T-helper 1 cell treated with Interleukin-12 subunit alpha and Interleukin-12 subunit beta and Interleukin-4 antibody, amounts not matched to agents 30 ng/mL and 1 ng/mL, for 36 hours (primary cell): ENCODE data around the gene RASAL1. TPM values are rescaled to one million over a fixed set of nuclear protein-coding genes. Genes with fewer than 3 reads are reported as not detected.

Experiments
- intact Hi-C: fragments of 100-400 bp; cut with micrococcal nuclease; formaldehyde crosslinking; loops from one replicate; pipeline ENCODE4 v1.15.1; 2024
- total RNA-seq: library from RNA; stranded (reverse); gene quantifications from 2 replicates; pipeline ENCODE4 v1.2.3, GENCODE V29; 2022

RASAL1 gene
- total RNA-seq, 1 donor from 2014 or later = not detected

GRCh38 chr12:113060336-113060960 lies 75.1 kb downstream of the RASAL1 start:
- intact Hi-C loops = no loop called here

DNA sequence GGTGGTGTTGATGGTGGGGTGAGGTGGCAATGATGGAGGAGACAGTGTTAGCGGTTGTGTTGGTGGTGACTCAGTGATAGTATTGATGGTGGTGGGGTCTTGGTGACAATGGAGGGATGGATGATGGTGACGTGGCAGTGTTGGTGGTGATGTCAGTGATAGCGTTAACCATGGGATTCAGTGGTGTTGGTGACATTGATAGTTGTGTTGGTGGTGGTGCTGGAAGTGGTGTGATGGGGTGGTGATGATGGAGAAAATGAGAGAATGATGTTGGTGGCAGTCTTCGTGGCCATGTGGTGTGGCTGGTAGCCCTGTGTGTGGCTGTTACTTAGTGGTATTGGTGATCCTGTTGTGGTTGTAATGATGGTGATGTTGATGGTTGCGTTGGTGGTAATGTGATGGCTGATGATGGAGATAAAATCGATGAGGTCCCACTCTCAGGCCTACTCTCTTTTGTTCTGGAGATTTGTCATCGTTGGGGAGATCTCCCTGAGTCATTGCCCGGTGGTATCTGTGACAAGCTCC lies 76.4 kb downstream of the RASAL1 start:
- intact Hi-C loops = no loop called here

- intact Hi-C loops = no loop called here
Observed at GRCh38 chr12:113058553-113058952, 77.0 kb downstream of the RASAL1 start.

DNA sequence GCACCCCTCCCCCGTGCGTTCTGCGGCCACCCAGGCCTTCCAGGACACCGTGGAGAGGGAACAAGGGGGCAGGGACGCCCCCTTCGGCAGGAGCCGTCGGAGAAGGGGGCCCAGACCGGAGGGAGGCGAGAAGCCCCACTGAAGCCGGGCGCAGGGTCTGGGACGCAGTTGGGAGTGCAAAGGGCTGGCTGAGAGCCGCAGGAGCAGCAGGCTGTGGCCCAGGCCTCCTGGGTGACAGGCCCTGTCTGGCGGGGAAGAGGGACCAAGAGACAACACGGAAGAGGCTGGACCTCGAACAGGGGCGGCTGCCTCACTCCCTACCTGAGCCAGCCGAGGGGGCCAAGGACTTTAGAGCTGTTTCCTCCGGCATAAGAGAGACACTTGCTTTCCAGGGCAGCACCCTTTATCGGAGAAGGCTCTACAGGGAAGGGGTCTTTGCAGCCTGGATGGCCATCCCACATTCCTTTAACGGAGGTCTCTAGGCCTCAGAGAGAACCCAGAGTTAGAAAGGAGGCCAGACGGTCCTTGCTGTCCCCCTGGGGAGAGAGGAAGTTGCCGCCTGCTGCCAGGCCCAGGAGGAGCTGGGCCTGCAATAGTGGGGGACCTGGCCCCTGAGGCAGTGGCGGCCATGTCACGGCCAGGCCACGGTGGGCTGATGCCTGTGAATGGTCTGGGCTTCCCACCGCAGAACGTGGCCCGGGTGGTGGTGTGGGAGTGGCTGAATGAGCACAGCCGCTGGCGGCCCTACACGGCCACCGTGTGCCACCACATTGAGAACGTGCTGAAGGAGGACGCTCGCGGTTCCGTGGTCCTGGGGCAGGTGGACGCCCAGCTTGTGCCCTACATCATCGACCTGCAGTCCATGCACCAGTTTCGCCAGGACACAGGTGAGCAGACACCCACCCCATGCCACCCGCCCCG lies 77.7 kb downstream of the RASAL1 start:
- intact Hi-C loops = no loop called here

DNA sequence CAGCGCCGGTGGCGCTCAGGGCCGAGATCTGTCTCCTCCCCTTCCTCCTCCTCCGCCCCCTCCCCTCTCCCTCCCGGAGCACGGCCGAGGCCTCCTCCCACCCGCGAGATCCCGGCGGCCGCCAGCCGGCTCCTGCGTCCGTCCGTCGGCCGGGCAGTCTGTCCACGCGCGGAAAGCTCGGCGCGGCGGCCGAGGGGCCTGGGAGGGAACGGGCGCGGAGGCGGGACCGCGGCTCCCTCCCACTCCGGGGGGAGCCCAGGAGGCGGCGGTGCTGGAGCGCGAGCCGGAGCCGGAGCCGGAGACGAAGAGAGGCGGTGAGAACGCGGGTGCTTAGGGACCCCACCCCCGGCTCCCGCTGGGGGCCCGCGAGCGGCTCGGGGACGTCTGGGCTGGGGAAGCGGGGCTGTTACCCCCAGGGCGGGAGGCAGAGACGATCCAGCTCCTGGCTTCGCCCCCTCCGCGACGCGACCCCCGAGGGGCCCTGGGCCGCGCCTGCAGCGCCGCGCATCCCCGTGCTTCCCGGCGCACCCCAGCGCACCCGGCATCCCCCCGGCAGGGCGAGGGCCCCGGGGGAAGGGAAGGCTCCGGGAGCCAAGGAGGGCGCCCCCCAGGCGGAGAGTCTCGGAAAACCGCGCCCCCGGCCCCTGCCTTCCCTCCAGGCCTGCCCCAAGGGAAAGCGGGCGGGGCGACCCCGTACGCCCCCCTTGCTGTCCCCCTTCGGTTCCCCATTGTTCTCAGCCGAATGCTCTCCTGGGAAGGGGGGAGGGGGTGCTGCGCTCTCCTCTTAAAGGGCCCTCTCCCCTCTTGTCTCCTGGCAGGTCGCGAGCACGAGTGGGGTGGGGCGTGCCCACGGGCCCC lies 78.7 kb downstream of the RASAL1 start, which contains the start of gene DTX1:
Gene DTX1, plus strand, starts transcription at position 100 of the 858 bp plus-strand sequence. CDS start 1,463 bp downstream, outside the sequence.
- intact Hi-C loops = no loop called here

DNA sequence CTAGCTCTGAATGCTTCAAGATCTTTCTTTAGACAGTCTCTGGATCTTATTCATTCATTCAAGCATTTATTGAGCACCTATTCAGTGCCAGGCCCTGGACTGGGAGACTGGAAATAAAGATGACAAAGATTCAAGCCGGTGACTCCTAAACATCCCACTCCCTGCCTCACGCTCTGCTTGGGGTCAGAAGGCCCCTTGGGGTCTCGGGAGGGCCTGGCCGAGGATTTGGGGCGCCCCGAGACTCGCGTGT lies 79.3 kb downstream of the RASAL1 start:
- intact Hi-C loops = no loop called here

DNA sequence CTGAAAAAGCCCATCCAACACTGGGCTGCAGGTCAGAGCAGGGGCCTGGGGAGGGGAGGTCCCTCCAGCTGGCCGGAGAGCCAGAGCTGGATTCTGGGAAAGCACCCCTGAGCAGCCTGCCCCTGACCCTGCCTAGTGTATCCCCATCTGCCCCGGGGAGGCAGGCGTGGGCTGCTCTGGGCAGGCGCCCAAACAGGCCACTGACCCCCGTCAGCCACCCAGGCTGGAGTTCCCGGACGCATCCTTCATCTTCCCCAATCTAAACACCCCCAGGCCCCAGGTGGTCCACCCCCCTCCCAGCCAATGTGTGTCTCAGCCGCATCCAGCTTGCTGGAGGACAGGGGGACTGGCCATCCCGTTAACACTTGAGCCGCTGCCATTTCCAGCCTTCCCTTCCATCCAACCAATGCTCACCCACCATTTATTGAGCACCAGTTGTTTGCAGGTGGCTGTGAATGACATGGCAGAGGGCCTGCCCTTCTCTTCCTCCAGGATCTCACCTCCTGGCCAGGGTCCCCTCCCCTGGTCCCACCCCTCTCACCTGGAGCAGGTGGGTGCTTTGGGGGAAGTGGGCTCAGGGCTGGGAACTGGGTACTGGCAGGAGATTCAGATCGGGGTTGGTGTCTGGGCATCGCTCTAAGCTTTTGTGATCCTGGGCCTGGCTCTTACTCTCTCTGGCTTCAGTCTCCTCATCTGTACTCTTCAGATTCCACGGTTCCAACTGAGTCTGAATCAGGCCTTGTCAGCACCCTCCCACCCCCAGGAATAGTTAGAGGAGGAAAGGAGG lies 79.8 kb downstream of the RASAL1 start:
- intact Hi-C loops = no loop called here

DNA sequence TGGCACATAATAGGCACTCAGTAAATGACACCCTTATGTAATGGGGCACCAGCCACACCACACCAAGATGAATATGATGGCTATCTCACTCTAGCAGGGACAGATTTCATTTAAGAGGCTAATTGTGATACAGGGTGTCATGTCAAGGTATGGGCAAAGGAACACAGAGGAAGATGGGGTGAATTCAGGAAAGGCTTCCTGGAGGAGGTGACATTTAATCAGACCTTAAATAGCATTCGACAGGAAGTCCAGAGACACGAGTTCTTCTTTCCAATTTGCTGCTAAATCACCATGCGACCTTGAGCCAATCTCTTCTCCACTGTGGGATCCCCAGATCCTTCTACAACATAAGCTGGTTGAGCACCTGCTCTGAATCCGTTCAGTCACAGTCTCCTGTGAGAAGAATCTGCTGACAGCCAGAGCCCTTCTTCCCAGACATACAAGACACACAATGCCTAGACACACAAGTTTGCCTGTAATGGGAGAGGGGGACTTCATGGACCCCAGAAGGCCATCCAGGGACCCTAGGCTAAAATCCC lies 80.5 kb downstream of the RASAL1 start:
- intact Hi-C loops = no loop called here

DNA sequence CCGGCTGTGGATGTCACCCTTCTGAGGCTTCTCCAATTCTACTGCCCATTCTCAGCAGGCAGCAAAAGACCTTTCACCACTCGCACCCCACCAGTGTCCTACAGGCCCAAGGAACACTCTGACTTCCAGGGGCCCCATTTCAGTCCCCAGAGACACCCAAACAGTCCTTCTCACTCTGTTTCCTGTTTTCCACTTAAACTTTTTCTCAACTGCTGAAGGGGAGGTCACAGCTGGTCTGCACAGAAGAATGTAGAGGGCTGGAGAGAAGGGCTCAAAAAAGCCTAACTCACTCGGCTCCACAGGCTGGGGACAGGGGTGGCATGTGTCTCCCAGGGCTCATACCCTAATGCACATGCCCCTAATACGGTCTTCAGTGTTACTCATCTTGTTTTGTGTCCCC lies 83.2 kb downstream of the RASAL1 start:
- intact Hi-C loops = no loop called here

DNA sequence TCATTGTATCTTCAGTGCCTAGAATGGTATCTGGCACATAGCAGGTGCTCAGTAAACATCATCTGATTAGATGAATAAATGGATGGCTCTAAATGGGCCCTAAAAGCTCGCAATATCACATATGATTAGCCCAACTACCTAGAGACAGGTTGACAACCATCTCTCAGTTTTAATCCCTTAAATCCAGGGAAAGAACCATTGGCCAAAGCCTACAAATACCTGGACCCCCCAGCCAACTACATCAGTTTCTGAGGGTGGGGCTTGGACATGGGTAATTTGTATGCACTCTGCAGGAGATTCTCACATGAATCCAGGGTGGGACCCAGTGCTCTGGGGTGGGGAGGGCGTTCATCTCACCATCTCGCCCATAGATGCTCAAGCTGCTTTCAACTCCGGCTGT lies 83.8 kb downstream of the RASAL1 start:
- intact Hi-C loops = no loop called here

- intact Hi-C loops = no loop called here
Observed at GRCh38 chr12:113050795-113051194, 84.8 kb downstream of the RASAL1 start.

- intact Hi-C loops = loop anchor here (2.0 kb wide), 2 partner anchors 57 to 375 kb away; no protein-coding TSS in a partner anchor
Observed at GRCh38 chr12:113049976-113050742, 85.4 kb downstream of the RASAL1 start.

Other genes with a start within 250 kb of the RASAL1 start
- gene OAS1, start 228.8 kb downstream of the RASAL1 start, total RNA-seq = 151 and 155 TPM in 2 replicates
- 286 and 292 TPM in 2 replicates for gene OAS3, start 197.3 kb downstream of the RASAL1 start, total RNA-seq
- 213 and 215 TPM in 2 replicates for gene OAS2, start 157.2 kb downstream of the RASAL1 start, total RNA-seq
- 0.66 TPM in 1 of 2 replicates, not detected in the other for gene DTX1, start 79.0 kb downstream of the RASAL1 start, total RNA-seq
- gene CFAP73, start 14.0 kb upstream of the RASAL1 start, total RNA-seq = 0.22 and 0.25 TPM in 2 replicates
- gene DDX54, start 49.7 kb upstream of the RASAL1 start, total RNA-seq = 71.4 and 85.8 TPM in 2 replicates
- 25.1 and 26.0 TPM in 2 replicates for gene RITA1, start 50.0 kb upstream of the RASAL1 start, total RNA-seq
- gene TPCN1, start 85.7 kb upstream of the RASAL1 start, total RNA-seq = 51.4 and 57.5 TPM in 2 replicates
- 38.4 and 41.9 TPM in 2 replicates for gene SLC8B1, start 199.3 kb upstream of the RASAL1 start, total RNA-seq
- 16.8 and 17.9 TPM in 2 replicates for gene PLBD2, start 222.8 kb upstream of the RASAL1 start, total RNA-seq